ENCODE measurements around the gene NKAIN2.

NKAIN2 gene

DNA sequence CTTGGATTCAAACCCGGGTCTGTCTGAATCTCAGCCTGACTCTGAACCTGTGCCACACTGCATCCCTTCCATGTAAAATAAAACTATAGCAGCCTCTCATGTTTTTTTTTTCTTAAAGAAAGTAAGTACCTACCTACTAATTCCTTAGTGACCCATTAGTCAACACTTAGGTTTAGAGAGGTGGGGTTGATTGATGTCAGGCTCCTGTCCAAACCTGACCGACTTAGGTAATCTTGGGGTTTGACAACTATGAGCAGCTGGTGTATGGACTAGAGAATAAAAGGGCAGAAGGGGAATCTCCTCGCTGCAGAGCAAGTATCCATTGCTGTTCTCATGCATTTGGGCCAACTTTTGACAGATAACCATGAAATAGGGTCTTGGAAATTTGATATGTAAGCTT, 6.5 kb downstream of the NKAIN2 start:
- DNase-seq: no peak

DNA sequence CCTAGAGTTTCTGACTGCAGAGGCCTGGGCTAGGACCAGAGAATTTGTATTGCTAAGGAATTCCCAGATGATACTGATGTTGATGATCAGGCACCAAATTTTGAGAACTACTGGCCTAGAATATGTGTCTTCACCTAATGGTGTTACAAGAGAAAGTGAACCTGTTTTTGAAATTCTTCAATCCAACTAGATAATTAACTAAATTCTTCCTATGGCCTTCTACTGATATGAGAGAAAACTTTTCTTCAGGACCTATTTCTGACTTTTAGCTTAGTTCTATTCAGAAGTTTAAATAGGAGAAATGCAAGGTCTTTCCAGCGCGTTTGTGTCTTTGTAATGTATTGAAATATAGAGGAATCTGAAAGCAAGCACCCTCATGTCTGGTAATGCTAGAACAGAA, 7.3 kb downstream of the NKAIN2 start:
- DNase-seq: no peak

DNA sequence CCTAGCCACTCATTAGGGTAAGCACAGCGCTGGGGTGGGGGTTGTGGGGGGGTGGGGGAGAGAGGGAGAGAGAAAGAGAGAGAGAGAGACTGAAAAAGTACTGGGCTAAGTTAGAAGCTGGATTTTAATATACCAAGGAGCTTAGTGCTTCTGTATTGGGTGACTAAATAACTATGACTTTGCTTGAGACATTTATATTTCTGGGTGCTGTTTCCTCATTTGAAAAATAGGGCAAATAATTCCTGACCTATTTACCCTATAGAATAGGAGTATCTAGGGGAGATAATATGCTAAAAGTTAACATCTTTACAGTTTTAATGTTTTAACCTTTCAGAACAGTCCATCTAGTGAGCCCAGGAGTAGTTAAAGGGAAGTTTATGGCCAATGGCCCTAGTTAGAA, 7.7 kb downstream of the NKAIN2 start:
- no peak for DNase-seq

DNA sequence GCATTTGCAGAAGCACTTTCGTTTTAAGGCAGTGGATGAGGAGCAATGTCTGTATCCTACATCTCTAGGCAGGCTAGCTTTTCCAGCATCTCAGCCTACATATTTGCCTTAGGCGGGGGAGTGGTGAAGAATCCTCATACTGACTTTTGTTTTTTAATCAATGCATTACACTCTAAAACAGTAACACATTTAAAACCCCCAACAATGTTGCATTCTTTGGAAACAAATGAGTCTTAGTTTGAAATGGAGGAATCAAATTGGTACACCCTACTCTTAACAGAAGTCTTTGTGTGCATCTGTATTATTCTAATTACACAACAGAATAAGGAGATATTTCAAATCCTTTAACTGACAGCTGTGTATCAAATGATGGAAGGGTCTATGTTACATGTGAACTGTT, 9.0 kb downstream of the NKAIN2 start:
- DNase-seq: no peak

DNA sequence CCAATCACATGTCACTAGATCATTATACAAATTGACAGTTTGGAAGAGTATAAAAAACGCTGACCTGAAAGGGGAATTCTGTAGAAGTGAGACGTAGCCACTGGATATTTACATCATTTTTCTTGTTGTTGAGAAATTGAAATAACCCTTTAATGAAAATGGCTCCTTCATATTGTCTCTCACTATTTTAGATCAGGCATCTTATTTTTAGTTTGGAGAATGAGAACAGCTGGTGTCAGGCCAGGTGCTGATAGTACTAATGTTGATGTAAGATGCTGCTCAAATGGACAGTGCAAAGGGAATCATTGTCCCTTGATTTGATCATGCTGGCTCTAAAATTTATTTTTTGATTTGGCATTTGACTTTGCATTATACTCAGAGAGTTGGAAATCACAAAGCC, 17.4 kb downstream of the NKAIN2 start:
- DNase-seq: no peak

DNA sequence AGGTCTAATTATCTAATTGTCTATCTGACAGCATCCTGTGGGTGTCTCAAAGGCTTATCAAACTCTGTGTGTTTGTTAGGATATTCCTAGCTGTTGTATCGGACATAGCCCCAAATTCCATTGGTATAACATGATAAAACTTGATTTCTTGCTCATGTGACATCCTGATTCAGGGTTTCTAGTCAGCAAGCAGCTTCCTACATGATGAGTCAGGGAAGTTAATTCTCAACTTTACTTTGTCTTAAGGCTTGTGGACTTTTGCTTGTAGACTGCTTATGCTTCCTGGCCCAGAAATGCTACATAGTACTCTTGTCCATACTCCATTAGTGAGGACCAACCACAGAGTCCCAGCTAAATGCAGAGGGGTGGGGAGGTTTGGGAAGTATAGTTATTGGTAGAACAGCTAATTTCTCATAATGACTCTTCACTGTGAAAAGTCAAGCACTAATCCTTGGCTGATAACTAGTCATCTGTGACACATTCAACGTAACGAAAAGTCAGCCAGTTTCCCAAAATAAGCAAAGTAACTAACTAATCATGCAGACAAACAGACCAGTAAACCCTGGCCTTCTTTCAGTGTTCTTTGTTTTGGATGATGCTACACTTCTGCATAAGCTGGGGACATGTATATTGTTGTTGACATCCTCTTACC, 25.8 kb downstream of the NKAIN2 start:
- no peak for DNase-seq

DNA sequence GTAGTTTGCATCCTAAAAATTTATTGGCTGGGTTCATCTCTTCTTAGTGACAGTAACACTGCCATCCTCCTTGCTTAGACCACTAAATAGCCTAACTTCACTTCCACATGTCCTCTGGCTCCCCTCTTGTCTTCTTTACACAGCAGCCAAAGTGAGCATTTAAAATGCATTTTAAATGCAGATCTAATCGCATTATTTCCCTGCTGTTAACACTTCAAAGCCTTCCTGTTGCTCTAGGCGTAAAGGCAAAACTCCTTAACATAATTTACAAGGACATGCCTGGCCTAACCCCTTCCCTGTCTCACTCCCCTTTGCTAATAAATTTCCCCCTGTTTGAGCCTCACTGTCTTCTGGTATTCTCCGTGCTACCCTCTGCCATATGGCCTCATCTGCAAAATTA, 26.5 kb downstream of the NKAIN2 start:
- no peak for DNase-seq

DNA sequence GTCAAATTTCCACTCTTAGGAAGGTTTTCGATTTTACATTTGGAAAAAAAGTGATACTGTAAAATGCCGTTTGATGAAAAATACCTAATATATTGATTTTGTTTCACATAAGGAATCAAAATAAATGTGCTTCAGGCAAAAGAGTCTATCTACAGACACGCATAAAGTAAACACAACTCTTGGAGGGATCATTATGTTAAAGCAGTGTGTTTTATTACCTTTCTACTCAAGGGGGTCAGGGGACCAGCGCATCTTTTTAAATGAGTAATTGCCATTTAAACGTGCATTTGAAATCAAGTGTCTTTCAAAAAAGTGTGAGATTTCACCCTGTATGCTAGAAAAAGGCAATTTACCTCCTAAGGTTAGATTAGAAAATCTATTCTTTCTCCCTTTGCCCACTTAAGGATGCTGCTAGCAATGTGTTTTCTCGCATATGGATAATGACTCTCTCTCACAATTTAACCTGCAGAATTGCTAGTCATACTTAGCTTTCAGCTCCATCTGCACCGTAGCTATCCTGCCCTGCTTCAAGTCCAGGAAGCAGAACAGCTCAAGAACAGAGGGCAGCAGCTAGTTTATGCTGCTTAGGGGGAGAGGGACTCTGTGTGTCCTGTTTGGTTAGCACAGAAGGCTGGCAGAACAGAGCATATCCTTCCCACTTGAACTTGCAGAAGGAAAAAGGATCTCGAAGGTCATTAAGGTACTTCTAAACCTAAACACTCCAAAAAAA, 35.0 kb downstream of the NKAIN2 start:
- DNase-seq: no peak

DNA sequence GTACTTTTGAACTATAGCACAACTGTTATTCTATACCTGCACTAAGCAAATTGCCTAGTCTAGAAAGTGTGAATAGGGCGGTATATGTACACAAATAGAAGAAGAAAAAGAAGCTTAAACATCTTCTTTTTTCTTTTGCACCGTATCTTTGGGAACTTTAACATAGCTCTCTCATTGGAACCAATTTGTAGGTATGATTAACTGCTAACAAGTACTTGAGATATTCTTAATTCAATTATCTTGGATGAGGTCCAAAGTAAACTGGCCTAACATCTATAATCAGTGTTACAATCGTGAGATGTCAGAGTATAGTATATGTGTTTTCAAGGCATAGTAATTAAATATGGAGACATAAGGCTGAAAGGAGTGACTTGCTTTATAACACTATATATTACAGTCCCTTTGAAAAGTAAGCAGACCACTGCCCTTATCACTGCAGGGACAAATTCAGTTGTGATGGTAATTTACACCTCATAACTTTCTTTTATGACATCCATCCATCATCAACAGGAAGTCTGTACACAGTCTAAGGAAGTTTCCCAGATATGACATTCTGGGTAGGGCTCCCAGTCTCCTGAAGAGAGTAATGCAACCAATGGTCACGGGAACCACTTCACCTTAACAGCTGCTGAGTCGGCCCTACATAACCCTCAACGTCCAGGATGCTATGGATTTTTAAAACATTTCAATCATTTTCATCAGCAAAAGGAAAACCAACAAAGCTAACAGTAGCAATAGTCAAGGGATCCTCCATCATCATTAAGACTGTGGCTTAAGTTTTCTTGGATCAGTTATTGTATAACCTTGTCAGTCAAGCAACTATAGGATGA, 37.6 kb downstream of the NKAIN2 start:
- DNase-seq: no peak

DNA sequence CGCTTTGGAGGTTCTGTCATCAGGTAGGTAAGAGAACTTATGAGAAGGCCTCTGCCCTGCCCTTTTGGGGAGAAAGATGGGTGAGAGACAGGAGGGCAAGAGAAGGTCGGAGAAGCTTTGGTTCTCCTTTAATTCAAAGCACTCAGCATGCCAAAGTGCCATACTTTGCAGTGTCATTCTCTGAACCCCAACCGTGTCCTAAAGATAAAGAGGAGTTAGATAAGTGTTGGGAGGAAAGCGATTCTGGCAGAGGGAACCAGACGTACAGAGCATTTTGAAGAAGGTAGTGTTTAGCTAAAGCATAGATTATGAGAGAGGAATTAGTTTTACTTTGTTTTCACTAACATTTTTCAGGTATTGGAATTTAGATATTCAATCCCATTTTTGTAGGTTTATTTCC, 40.3 kb downstream of the NKAIN2 start:
- no peak for DNase-seq

DNA sequence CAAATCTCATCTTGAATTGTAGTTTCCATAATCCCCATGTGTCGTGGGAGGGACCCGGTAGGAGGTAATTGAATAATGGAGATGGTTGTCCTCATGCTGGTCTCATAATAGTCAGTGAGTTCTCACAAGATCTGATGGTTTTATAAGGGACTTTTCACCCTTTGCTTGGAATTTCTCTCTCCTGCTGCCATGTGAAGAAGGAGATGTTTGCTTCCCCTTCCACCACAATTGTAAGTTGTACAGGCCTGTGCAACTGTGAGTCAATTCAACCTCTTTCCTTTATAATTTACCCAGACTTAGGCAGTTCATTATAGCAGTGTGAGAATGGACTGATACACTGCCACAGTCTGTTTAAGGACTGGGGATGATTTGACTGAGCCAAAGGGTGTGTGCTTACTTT, 44.7 kb downstream of the NKAIN2 start:
- no peak for DNase-seq

DNA sequence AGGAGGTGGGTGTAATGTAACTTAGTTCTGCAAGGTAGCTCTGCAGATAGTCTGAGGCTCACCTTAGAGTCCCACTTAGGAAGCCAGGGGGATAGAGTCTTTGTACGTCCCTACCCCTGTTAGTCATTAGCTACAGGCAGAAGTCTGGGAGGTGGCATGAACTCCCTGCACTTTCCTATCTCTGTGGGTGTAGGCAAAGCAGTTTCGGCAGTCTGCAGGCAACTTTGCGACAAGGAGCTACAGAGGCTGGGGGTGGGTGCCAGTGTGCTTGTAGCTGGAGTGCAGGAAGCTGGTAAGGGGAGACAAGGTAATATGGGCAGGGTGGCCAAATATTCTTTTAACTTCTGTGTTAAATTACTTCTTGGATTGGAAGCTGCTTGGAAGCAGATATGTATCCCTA, 45.7 kb downstream of the NKAIN2 start:
- no peak for DNase-seq

DNA sequence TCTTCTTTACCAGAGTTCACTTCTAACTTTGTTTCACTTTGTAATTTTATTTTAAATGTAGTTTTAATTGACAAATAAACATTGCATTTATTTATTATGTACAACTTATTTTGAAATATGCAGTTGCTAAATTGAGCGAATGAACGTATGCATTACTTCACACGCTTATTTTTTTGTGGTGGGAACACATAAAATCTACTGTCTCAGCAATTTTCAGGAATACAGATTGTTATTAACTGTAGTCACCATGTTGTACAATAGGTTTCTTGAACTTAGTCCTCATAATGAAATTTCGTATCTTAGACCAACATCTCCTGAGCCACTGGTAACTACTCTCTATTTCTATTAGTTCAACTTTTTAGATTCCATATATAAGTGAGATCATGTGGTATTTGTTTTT, 46.9 kb downstream of the NKAIN2 start:
- DNase-seq: no peak

DNA sequence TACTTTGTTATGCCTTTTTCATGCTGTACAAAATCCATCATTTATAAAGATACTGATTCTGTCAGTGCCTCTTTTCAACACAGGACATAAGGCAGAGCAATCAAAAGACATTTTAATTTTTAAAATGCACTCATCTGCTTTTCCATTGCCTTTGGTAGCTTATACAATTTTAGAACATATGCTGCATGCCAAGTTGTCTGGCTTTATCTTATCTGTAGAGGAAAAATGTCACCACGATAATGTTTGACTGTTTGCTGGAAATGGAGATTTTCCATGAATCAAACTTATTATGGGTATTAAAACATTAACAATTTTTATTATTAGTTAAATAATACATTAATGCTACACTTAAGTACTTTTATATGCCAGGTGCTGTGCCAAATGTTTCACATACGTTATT, 50.5 kb downstream of the NKAIN2 start:
- no peak for DNase-seq

DNA sequence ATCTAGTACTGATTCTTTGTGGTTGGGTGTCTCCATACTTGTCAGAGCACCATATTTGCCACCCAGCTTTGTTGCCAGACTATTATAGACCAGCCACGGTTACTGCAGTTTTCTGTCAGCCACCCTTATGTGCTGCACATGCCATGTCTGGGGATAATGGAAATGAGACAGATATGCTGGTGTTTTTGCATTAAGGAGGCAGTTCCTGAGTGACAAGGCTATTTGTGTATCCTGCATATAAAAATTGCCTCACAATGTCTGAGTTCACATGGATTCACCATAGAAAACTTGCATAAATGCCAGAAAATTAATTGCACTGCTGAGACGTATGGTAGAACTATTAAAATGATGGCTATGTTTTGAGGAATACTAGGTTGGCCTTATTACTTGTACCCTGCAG, 51.8 kb downstream of the NKAIN2 start:
- DNase-seq: no peak

DNA sequence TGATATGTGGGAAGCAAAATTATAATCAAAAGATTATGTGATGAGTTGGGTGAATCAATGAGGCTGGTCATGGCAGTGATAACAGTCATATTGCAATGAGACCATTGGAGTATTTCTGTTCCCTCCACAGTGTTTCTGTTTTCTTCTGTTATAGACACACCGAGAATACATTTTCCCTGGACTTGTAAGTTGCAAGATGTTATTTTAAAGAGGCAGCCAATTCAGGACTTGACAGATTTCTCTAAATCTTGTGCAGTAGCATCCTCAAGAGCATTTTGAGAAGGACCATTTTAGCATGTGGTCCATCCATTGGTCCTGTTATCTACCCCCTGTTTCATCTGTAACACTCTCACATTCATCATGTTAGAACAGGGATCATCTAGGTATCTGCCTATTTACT, 55.6 kb downstream of the NKAIN2 start:
- DNase-seq: no peak

DNA sequence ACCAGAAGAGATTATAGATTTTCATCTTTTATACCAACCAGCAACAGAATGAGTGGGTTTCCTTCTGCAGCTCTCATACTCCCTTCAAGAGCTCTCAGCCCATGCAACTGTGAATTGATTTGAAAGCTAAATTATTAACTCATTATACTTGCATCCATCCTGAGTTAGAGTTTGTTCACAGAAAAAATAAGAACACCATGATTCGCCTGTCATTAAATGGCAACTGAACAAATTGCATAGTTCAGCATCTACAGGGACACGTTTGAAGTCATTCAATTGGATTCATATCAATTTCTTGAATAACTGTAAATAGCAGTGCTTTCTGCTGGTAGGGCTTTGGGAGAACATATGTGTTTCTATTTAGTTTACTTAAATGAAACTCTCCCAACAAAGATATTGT, 65.7 kb downstream of the NKAIN2 start:
- DNase-seq: no peak

DNA sequence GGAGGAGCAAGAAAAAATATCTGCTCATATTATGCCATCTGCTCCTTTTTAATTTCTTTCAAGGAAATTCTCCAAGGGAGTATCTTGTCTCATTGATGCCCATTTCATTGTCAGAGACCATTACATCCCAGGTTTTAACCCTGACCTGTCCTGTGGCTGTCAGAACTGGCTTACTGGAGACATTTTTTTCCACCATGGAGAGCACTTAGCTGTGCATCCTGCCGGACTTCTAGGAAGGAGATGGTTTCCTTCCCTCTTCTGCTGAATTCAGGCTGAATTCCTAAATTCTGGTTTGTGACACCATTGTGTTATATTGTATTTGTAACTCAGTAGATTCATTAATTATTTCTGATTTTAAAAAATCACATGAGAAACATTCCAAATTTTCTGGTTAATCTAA, 70.3 kb downstream of the NKAIN2 start:
- no peak for DNase-seq

DNA sequence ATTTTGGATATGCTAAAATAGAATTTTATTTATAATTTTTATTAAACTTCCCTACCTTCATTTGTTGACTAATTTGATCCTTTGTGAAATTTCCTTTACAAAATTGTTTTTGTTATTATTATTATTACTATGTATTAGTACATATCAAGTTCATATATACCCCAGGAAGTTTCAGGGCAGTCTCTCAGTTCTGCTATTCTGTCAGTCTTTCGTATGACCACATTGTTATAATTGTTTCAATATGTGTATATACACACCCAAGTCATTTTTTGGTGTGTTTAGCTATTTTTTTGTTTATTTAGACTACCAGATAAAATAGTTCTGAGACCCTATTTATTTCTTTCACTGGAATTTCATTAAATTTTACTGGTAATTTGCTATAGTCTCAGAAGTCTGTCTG, 72.1 kb downstream of the NKAIN2 start:
- DNase-seq: no peak

DNA sequence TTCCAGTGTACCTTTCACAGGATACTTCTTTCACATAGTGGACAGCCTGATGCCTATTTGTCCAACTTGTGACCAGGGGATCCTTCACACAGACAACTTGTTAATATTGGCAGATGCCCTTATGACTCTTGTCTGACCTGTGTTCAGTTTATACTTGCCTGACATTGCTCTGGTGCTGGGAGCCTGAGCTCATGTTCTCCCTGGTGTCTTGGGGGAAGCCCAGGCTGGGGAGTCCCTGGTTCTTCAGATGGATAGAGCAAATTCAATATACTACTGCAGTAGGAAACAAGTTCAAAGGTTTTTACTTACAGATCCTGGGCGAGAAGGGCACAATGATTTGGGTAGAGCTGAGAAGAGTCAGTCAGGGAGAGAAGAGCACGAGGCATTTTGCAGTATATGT, 76.1 kb downstream of the NKAIN2 start:
- DNase-seq: no peak

DNA sequence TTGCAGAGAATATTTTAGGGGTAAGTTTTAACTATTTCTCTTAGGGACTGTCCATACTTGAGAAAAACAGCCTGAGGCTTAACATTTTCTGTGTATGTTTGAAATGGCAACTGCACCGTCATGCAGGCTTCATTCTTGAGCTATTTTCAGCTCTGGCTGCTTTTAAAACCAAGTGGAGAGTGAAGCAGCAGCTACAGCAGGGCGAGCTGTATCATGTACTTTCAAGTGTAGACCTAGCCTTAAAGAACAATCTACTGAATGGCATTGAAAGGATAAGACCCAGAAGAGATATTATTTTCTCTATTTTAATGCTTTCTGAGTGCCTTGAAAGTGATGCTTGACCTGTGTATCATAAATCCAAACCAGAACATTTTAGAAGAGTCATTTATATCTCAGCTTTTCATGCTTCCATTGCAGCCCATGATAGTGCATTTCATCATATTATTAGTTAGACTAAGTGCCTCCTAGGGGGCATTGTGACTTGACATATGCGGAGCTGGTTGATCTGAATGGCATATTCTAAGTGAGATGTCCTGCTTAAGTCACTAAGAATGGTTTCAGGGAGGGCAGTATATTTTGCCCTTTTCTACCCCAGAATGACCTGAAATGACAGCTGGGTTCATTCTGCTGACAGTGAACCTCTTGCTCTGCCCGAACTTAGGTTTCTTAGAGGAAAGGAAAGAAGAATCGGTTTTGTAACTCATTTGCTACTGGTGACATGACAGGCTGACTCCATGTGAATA, 85.3 kb downstream of the NKAIN2 start:
- no peak for DNase-seq

DNA sequence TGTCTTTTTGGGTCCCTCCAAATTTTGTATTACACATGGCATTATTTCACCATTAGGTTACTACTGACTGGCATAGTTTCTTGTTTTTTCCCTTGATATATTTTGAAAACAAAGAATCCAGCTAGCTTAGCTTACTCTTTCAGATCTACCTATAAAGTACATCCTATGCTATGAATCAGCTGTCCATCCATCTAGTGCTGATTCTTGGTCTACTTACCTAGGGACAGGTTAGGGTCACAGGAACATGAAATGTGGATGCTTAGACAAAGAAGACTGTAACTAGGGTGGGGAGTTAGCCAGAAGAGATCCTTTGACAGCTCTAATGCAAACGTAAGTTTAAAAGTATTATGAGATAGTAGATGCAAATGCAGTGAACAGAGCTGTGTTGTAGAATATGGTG, 91.7 kb downstream of the NKAIN2 start:
- DNase-seq: no peak

DNA sequence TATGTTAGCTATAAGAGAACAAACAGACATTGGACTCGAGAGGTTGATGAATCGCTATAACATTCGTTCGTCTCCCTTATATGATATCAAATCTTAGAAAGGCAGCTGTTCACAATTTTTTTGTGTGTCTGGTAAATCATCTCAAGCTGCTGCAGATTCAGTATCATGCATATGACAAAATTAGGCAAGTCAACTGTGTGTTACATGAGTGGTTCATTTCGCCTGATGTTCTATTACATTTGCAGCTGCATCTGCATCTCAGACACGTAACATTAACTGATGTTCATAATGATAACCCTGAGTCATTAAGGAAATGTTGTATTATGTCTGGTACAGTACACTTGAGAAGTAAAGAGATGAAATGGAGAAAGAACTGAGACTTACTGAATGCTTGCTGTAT, 92.1 kb downstream of the NKAIN2 start:
- no peak for DNase-seq

All from CD4-positive, alpha-beta T cell treated with Interferon alpha-2 for 1 hour (primary cell).